Measurements from ENCODE around the gene DPEP1.
"Not testable (repeated sequence)": the region's sequence is repeated elsewhere in the genome, so short reads cannot be mapped to it uniquely, and the experiment has no call there.

DPEP1 gene

DNA sequence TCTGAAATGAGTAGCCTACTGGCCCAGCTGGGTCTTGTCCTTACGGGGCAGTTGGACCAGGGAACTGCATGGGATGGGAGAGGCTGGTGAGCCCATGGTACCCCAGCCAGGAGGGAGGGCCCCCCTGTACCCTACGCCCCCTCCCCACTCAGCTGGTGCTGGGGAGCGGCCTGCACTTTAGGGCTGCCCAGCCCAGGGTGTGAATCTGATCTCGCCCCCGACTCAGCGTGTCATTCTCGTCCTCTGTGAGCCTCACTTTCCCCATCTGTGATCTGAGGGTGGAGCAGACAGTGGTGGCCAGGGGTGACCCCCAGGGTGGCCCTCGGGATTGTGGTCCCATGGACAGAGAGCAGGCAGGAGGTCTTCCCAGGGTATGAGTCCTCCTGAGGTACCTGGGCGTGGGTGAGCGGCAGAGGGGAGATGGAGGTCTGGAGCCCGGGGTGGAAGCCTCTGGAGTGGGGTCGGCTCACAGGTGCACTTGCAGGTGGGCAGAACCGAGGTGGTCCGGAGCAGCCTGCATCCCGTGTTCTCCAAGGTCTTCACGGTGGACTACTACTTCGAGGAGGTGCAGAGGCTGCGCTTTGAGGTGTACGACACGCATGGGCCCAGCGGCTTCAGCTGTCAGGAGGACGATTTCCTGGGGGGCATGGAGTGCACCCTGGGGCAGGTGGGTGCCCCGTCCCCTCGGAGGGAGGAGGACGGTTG is 36.2 kb upstream of the DPEP1 start:
- no peak for DNase-seq

DNA sequence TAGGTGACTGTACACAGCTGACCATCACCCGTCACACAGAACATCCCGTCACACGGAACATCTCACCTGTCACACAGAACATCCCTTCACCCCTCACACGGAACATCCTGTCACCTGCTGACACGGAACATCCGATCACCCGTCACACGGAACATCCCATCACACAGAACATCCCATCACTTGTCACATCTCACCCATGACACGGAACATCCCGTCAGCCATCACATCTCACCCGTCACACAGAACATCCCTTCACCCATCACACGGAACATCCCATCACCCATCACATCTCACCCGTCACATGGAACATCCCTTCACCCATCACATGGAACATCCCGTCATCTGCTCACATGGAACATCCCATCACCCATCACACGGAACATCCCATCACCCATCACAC is 34.1 kb upstream of the DPEP1 start:
- no peak for DNase-seq

DNA sequence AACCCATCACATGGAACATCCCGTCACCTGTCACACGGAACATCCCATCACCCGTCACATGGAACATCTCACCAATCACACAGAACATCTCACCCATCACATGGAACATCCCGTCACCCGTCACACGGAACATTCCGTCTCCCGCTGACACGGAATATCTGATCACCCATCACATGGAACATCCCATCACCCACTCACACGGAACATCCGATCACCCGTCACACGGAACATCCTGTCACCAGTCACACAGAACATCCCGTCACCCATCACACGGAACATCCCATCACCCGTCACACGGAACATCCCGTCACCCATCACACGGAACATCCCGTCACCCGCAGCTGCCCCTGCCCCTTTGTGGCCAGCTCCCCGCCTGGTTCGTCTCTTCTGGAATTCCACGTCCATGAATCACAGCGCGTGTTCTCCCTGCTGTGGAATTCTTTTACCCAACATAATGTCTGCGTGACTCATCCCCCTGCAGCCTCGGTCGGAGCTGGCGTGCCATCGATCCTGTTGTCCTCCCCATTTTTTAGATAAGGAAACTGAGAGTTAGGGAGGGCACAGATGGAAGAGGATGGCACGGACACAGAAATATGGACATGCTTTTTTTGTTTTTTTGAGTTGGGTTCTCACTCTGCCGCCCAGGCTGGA is 32.3 kb upstream of the DPEP1 start:
- DNase-seq = no peak

DNA sequence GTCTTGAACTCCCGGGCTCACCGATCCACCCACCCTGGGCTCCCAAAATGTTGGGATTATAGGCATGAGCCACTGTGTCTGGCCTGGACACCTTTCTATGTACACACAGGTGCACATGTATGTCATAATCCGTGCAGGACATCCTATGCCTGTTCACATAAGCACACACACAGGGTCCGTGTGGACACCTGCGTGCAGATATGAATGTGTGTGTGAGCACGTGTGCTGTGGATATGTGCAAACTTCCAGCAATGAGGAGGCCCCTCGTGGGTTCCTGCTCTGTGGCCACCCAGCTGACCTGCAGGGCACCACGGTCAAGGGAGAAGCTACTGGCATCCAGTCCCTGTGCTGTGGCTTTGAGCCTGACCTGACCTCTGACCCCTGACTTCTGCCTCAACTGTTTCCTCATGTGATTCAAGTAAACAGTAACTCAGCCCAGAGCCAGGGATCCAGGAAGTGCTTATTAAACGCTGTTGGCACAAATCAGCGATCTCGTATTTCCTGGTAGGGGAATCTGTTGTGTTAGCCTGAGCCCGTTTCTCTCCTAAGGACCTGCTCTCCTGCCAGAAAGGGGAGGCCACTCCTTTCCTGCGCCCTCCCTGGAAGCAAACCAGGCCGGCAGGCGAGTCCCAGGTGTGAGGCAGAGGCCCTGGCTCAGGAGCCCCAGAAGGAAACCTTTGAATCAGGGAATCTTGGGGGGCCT is 31.4 kb upstream of the DPEP1 start:
- no peak for DNase-seq

DNA sequence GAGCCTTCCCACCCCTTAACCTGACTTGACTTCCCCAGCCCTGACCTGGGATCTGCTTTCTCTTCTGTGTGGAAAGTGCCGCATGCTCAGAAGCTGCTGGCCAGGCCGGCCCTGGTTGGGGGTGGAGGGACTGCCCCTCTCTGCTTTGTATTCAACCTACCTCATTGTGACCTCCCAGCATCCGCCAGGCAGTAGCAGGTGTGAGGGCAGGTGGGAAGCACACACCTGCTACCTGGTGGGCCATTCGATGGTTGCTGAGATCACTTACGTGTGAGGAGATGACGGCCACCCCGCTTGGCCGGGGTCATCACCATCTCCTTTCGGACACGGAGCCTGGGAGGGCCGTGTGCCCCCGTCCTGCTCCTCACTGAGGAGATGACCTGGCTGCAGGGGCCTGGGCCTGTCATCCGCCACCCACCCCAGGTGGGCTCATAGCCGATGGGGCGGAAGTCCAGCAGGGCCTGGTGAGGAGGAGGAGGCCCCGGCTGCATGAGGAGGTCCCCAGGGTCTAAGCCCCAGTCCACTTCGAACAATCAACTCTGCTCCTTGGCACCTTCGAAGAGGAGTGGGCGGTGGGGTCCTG is 30.7 kb upstream of the DPEP1 start:
- no peak for DNase-seq

DNA sequence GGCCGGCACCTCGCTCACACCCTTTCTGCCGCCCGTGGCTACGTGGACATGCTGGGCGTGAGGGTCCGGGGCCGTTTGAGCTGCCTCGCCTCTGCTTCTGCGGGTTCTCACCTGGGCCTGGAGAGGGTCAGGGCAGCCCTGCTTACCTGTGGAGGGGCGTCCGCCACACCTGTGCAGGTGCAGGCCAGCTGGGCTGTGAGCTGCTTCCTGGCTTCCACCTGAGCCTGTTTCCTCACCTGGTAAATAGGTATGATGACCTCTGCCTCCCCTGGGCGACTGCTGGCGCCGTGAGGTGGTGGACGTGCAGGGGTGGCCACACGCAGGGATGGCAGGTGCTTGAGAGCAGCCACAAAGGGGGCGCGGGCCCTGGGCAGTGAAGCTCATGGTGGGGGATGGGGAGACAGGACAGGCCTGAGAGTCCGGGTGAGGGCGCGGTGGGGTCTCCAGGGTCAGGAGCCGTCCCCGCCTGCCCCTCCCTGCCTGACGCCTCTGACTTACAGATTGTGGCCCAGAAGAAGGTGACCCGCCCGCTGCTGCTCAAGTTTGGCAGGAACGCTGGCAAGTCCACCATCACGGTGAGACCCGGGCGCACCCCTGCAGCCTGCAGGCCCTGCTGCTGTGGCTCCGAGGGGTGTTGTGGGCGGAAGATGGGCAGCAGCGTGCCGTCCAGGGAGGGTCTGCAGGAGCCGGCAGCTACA is 30.1 kb upstream of the DPEP1 start:
- DNase-seq = no peak

DNA sequence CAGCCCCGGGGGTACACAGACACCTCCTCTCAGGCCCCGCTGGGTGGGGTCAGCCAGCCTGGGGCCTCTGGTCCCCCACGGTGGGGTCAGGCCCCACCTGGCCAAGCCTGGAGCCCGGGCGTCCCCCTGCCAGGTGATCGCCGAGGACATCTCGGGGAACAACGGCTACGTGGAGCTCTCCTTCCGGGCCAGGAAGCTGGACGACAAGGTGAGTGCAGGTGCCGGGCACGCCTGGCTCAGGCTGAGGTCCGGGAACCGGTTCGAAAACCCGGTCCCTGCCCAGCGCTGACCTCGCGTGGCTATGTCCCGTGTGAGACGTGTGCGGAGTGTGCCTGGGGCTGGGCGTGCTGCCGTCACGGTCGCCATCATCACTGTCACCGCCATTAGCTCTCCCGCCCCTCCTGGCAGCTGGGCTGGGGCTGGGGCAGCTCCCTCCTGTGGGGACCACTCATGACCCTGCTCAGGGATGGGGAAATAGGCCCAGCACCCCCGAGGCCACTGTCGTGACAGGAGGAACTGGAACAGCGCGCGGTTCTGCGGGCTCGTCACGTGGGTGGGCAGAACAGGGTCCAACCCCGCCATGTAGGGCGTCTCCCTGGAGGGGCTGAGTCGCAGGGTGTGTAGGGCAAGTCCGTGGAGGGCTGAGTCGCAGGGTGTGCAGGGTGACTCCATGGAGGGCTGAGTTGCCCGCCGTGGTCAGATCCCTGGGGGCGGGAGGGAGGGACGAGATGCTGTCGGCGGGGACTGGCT is 29.4 kb upstream of the DPEP1 start:
- no peak for DNase-seq

DNA sequence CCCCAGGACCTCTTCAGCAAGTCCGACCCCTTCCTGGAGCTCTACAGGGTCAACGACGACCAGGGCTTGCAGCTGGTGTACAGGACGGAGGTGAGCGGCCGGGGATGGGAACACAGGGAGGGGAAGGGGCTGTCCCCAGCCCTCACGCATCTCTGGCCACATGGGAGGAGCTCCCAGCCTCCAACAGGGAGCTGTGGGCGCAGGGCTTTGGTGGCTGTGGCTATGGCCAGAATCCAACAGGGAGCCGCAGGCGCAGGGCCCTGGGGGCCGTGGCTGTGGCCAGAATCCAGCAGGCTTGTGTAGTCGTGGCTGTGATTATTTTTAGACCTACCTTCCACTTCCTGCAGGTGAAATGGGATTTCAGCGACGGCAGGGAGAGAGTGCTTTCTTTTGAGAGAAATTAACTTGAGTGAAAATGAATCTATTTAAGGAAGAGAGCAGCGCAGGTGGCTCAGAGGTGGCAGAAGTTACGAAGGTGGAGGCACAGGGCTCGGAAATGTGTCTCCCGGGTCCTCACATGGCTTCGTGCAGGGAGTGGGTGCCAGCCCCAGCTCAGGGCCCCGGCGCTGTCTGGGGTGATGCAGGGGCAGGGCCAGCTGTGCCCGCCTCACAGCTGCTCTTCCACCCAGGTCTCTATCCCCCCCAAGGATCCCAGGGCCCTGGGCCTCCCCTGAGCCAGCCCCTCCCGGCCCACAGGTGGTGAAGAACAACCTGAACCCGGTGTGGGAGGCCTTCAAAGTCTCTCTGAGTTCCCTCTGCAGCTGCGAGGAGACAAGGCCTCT is 28.5 kb upstream of the DPEP1 start:
- DNase-seq = no peak

DNA sequence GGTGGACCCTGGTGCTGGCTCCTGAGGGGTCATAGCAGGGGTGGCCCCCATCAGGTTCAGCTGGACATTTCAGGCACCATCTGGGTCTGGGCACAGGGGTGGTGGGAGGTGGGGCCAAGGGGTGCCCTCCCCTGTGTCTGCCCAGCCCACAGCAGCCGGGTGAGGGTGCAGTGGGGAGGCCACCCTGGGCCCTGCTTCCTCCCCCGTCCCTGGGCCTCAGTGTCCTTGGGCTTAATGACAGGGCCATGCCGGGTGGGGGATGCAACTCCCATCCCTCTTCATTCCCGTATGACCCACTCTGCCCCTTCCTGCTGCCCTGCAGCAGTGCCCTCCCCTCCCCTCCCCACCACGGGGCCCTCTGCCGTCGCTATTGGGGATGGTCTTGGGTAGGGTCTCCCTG is 27.2 kb upstream of the DPEP1 start:
- no peak for DNase-seq

DNA sequence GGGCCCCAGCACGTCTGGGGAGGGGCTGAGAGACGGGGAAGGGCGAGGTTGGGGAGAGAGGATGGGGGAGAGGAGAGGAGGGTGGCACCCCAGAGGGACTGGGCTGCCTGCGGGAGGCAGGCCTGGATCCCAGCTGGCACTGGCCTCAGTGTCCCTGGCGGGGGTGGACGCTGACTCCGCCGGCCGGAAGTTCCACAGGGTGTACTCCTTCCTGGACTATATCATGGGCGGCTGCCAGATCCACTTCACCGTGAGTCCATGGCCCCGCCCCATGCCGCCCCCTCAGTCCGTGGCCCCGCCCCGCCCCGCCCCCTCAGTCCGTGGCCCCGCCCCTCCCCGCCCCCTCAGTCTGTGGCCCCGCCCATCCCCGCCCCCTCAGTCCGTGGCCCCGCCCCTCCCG is 26.6 kb upstream of the DPEP1 start:
- peak in 1 of 2 experiments; percentile 26 for DNase-seq

DNA sequence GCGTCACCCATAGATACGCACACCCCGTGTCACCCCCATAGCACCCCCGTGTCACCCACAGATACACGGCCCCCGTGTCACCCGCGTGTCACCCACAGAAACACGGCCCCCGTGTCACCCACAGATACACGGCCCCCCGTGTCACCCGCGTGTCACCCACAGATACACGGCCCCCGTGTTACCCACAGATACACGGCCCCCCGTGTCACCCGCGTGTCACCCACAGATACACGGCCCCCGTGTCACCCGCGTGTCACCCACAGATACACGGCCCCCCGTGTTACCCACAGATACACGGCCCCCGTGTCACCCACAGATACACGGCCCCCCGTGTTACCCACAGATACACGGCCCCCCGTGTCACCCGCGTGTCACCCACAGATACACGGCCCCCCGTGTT is 25.8 kb upstream of the DPEP1 start:
- DNase-seq = not testable (repeated sequence)

DNA sequence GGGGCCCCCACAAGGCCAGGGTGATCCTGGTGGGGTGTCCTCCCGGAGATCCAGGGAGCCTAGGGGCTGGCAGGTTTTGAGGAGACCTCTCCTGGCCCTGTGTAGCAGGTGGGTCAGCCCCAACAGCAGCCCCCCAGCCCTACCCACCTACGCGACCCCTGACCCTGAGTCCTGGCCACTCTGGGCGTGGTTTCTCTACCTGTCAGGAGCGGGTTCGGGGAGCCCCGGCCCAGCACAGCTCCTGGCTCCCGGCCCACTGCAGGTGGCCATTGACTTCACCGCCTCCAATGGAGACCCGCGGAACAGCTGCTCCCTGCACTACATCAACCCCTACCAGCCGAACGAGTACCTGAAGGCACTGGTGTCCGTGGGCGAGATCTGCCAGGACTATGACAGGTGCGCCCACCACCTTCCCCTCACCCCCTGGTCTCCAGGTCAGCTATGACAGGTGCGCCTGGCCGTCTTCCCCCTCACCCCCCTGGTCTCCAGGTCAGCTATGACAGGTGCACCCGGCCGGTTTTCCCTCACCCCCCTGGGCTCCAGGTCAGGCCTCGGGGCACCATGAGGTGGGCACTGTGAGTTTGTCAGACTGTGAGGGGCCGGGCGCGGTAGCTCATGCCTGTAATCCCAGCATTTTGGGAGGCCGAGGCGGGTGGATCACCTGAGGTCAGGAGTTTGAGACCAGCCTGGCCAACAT is 24.9 kb upstream of the DPEP1 start:
- no peak for DNase-seq

DNA sequence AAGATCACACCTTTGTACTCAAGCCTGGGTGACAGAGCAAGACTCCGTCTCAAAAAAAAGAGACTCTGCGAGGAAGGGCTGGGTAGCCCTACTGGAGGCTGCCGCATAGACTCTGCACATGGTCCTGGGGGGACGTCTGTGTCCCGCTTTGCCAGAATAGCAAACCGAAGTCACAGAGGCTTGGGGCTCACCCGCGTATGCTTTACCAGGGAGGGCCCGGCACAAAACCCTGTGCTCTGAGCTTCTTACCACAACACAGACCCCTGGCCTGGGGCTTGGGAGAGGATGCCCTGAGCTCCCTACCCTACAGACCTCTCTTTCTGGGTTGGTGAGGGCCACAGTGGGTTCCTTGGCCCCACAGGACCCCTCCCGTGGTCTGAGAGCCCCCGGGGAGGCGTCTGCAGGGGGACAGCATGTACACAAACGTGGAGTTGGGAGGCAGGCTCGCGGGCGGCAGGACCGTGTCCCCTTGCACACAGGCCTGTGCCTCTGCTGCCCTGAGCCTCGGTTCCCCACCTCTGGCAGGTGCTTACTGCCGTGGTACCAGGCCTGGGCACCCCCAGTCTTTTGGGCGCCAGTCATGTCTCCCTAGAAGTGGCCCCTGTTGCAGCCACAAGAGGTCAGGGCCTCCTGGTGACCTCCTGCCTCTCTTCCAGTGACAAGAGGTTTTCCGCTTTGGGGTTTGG is 24.1 kb upstream of the DPEP1 start:
- DNase-seq = no peak

DNA sequence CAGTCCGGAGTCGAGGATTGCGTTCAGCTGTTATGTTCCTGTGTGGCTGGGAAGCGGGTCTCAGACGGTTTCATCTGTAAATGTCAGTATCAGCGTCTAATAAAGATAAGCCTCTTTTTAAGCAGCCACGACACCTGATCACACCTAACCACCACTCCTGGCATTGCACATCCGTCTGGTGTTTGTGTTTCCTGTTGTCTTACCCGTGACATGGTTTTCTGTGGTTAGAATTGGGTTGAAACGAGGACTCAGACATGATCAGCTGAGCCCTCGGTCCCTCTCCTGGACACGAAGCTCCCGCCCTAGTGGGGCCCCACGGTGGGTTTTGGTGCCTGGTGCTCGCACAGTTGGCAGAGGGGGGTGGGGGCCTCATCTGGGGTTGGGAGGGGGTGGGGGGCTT is 19.6 kb upstream of the DPEP1 start:
- no peak for DNase-seq

DNA sequence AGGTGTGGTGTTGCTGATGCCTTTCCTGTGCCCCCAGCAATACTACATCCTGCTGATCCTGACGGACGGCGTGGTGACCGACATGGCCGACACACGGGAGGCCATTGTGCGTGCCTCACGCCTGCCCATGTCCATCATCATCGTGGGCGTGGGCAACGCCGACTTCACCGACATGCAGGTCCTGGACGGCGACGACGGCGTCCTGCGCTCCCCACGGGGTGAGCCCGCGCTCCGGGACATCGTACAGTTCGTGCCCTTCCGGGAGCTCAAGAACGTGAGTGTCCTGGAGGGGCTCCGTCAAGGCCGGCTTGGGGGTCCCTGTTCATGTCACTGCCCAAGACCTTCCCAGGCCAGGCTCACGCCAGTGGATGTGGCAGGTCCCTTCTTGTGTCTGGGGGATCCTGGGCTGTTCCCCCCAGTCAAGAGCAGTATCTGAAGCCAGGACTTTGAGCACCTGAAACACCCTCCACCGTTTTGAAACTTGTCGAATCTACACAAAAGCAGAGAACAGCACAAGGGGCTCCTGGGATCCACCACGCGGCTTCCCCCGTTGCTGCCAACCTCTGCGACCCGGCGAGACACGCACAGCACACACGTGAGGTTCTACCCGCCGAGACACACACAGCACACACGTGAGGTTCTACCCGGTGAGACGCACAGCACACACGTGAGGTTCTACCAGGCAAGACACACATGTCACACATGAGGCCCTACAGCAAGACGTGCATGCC is 17.9 kb upstream of the DPEP1 start:
- DNase-seq = no peak

DNA sequence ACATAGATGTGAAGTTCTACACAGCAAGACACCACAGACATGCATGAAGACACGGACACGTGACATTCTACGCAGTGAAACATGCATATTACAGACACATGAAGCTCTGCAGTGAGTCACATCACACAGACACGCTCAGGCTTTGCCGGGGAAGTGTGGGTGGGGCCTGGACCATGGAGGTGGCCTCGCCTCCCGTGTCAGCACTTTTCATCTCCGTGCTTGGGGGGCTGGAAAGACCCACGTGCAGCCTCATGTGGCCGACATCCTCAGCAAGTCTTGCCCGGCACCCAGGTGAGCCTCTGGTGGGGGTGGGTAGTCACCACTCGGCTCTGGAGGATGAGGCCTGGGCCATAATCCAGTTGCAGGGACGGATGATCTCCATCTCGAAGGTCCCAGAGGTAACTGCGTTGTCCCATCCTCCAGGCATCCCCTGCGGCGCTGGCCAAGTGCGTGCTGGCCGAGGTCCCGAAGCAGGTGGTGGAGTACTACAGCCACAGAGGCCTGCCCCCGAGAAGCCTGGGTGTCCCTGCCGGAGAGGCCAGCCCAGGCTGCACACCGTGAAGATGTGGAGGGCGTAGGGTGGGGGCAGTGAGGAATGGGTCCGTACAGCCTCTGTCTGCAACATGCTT is 17.3 kb upstream of the DPEP1 start:
- DNase-seq = no peak

DNA sequence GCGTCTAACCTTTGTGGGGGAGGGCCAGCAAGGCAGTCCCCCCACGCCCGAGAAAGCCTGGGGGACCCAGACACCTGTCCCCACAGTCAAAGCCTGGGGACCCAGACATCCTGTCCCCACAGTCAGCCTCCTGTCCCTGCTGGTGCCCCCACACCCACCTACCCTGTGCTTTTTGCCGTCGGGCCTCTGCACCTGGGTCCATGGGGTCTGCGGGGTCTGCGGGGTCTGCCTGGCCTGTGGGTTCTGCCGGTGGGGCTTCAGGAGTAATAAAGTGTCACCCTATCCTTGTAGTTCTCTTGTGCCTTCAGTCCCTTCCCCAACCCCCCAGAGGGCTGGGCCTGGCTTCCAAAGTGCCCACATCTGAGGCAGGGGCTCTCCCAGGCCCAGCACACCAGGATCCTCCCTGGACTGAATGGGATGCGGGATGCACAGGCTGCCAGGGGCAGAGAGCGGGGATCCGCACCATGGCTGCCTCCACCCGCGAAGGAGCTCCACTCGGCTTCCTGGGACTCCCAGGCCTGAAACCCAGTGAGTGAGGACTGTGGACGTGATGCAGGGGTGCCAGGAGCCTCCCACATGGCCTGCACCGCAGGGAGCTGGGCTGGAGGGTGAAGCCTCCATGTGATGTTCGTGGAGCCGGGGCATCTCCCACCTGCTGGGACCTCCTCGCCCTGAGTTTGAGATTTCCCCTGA is 16.3 kb upstream of the DPEP1 start:
- DNase-seq = no peak

DNA sequence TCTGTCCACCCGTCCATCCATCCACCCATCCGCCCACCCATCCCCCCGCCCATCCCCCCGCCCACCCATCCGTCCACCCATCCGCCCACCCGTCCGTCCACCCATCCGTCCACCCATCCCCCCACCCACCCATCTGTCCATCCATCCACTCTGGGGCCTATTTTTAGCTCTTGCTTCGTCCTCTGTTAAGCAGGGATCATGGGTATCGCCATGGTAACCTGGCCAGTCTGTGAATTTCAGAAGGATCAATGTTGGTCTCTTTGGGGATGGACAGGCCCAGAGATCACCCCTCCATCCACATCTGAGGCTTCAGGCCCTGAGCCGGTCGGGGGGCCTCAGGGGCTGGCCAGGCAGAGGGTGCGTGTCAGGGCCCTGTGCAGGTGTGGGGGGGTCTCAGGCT is 15.2 kb upstream of the DPEP1 start:
- DNase-seq = peak in 1 of 2 experiments; percentile 32

DNA sequence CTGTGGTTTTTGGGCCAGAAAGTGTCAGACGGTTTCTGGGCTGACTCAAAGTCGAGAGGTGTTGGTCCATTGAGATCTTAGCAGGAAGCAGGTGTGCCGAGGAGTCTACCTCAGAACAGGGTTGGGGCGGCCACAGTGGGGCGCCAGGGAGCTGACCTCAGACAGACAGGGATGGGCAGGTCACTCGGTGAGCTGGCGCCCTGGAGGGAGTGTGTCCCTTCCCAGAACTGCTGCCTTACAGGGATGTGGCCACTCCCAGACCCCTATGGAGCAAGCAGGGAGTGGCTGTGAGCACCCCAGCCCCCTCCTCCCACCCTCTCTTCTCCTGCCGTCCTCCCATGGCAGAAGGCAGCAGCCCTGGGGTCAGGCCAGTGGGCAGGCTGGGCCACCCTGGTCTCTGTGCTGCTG is 14.0 kb upstream of the DPEP1 start:
- DNase-seq = peak; percentile 77 to 79
